H9 (cell line): Measurements from ENCODE around the gene GBA2. TPM values are rescaled to one million over a fixed set of nuclear protein-coding genes. Genes with fewer than 3 reads are reported as not detected.

Experiments used
- DNase-seq: peaks from one replicate; pipeline ENCODE4 v3.0.0-alpha.2; 2017
- H2AFZ ChIP-seq: one replicate; pipeline ENCODE4 v1.6.1; 2013; ENCODE audit warnings: mild to moderate bottlenecking, low read length, control low read depth, moderate library complexity
- H2AK5ac ChIP-seq: 2 replicates; pipeline ENCODE4 v1.6.1; 2013; ENCODE audit warnings: low read length, control low read depth, mixed read lengths; ENCODE audit not compliant: insufficient read length
- H2BK120ac ChIP-seq: one replicate; pipeline ENCODE4 v1.6.1; 2013; ENCODE audit warnings: low read depth, mild to moderate bottlenecking, low read length, control low read depth, inconsistent platforms; ENCODE audit not compliant: poor library complexity, severe bottlenecking
- H2BK12ac ChIP-seq: 2 replicates; pipeline ENCODE4 v1.6.1; 2013; ENCODE audit warnings: low read length, control low read depth, mixed read lengths, low read depth; ENCODE audit not compliant: insufficient read length
- H2BK15ac ChIP-seq: 2 replicates; pipeline ENCODE4 v1.6.1; 2013; ENCODE audit warnings: low read depth, low read length, control low read depth
- H2BK20ac ChIP-seq: one replicate; pipeline ENCODE4 v1.6.1; 2013; ENCODE audit warnings: low read depth, mild to moderate bottlenecking, low read length, control low read depth, inconsistent platforms; ENCODE audit not compliant: poor library complexity, severe bottlenecking
- H2BK5ac ChIP-seq: 2 replicates; pipeline ENCODE4 v1.6.1; 2013; ENCODE audit warnings: low read length, control low read depth, mixed read lengths; ENCODE audit not compliant: insufficient read length
- H3K14ac ChIP-seq: 2 replicates; pipeline ENCODE4 v1.6.1; 2013; ENCODE audit warnings: low read length, control low read depth; ENCODE audit not compliant: insufficient read depth
- H3K18ac ChIP-seq: 2 replicates; pipeline ENCODE4 v1.6.1; 2013; ENCODE audit warnings: low read depth, mild to moderate bottlenecking, mixed read lengths, low read length, control low read depth; ENCODE audit not compliant: insufficient read length
- H3K23ac ChIP-seq: 2 replicates; pipeline ENCODE4 v1.6.1; 2013; ENCODE audit warnings: low read length, control low read depth, mixed read lengths, low read depth; ENCODE audit not compliant: insufficient read length
- H3K23me2 ChIP-seq: 2 replicates; pipeline ENCODE4 v1.6.1; 2013; ENCODE audit warnings: low read depth, mild to moderate bottlenecking, mixed read lengths, low read length, control low read depth; ENCODE audit not compliant: insufficient read length, poor library complexity, severe bottlenecking
- H3K27ac ChIP-seq: 2 replicates; pipeline ENCODE4 v1.5.1; 2013; ENCODE audit warnings: low read length, control low read depth, mixed read lengths, low read depth; ENCODE audit not compliant: insufficient read length
- H3K27me3 ChIP-seq: 2 replicates; pipeline ENCODE4 v1.6.1; 2013; ENCODE audit warnings: low read length, control low read depth, inconsistent platforms; ENCODE audit not compliant: insufficient read depth
- H3K4ac ChIP-seq: 2 replicates; pipeline ENCODE4 v1.6.1; 2013; ENCODE audit warnings: low read depth, mild to moderate bottlenecking, control low read depth, inconsistent platforms, low read length, moderate library complexity
- H3K4me1 ChIP-seq: 2 replicates; pipeline ENCODE4 v1.6.1; 2013; ENCODE audit warnings: low read length, control low read depth, inconsistent platforms; ENCODE audit not compliant: insufficient read depth
- H3K4me2 ChIP-seq: 2 replicates; pipeline ENCODE4 v1.6.1; 2013; ENCODE audit warnings: low read length, control low read depth, mixed read lengths; ENCODE audit not compliant: insufficient read length, insufficient read depth
- H3K56ac ChIP-seq: 2 replicates; pipeline ENCODE4 v1.6.1; 2013; ENCODE audit warnings: low read depth, mild to moderate bottlenecking, mixed read lengths, low read length, control low read depth; ENCODE audit not compliant: insufficient read length
- H3K79me1 ChIP-seq: 2 replicates; pipeline ENCODE4 v1.6.1; 2013; ENCODE audit warnings: low read depth, mild to moderate bottlenecking, moderate library complexity, low read length, control low read depth, inconsistent platforms; ENCODE audit not compliant: insufficient read depth, poor library complexity, severe bottlenecking
- H3K79me2 ChIP-seq: 2 replicates; pipeline ENCODE4 v1.6.1; 2013; ENCODE audit warnings: low read length, control low read depth, inconsistent platforms; ENCODE audit not compliant: insufficient read depth
- H3K9ac ChIP-seq: 2 replicates; pipeline ENCODE4 v1.6.1; 2013; ENCODE audit warnings: low read length, control low read depth, mixed read lengths; ENCODE audit not compliant: insufficient read length; ENCODE audit errors: extremely low read depth
- H3K9me3 ChIP-seq: one replicate; pipeline ENCODE4 v1.6.1; 2013; ENCODE audit warnings: low read depth, low read length, inconsistent platforms; ENCODE audit not compliant: control insufficient read depth
- H3T11ph ChIP-seq: one replicate; pipeline ENCODE4 v1.6.1; 2013; ENCODE audit warnings: mild to moderate bottlenecking, low read length, control low read depth, inconsistent platforms
- H4K20me1 ChIP-seq: one replicate; pipeline ENCODE4 v1.6.1; 2013; ENCODE audit not compliant: control insufficient read depth, insufficient read length, insufficient read depth
- H4K5ac ChIP-seq: 2 replicates; pipeline ENCODE4 v1.6.1; 2013; ENCODE audit warnings: low read depth, mild to moderate bottlenecking, mixed read lengths, low read length, control low read depth; ENCODE audit not compliant: insufficient read length
- H4K8ac ChIP-seq: replicated peaks from 2 replicates; pipeline ENCODE4 v1.6.1; 2013; ENCODE audit warnings: low read length, control low read depth, mixed read lengths, low read depth; ENCODE audit not compliant: insufficient read length
- H4K91ac ChIP-seq: 2 replicates; pipeline ENCODE4 v1.6.1; 2013; ENCODE audit warnings: low read depth, mild to moderate bottlenecking, moderate library complexity, mixed read lengths, low read length, control low read depth; ENCODE audit not compliant: insufficient read length
- H3K27ac Mint-ChIP-seq, 3 experiments: 2 replicates in 2 of 3; 3 replicates in 1 of 3; pipeline ENCODE4 v1.8.0; 2020 to 2021; ENCODE audit warnings: mixed read lengths in 3 of 3, mild to moderate bottlenecking in 1 of 3, moderate library complexity in 1 of 3
- H3K27me3 Mint-ChIP-seq: 2 replicates; pipeline ENCODE4 v1.8.0; 2021; ENCODE audit warnings: low read depth, mild to moderate bottlenecking, moderate library complexity, mixed read lengths
- H3K36me3 Mint-ChIP-seq, 3 experiments: 2 replicates in 2 of 3; 3 replicates in 1 of 3; pipeline ENCODE4 v1.8.0; 2020 to 2021; ENCODE audit warnings: low read depth in 3 of 3, mixed read lengths in 3 of 3; ENCODE audit not compliant: insufficient read depth in 1 of 3
- H3K4me1 Mint-ChIP-seq, 2 experiments: 2 replicates each; pipeline ENCODE4 v1.8.0; 2020; ENCODE audit warnings: mixed read lengths in 2 of 2
- H3K4me3 Mint-ChIP-seq, 2 experiments: 2 replicates in 1 of 2; 3 replicates in 1 of 2; pipeline ENCODE4 v1.8.0; 2020 to 2021; ENCODE audit warnings: mild to moderate bottlenecking in 2 of 2, mixed read lengths in 2 of 2, moderate library complexity in 1 of 2
- H3K9me3 Mint-ChIP-seq, 2 experiments: 2 replicates in 1 of 2; 3 replicates in 1 of 2; pipeline ENCODE4 v1.8.0; 2020; ENCODE audit warnings: mild to moderate bottlenecking in 2 of 2, mixed read lengths in 2 of 2, moderate library complexity in 1 of 2
- WGBS: extraction: QIAGEN DNeasy Blood & Tissue Kit; methylation state at CpG from one replicate; pipeline ENCODE4 v1.1.7; 2013; ENCODE audit warnings: missing lambda C conversion rate, low lambda C conversion rate, mixed read lengths; ENCODE audit not compliant: insufficient read length; ENCODE audit errors: extremely low coverage; 5-methylcytosine and 5-hydroxymethylcytosine counted together
- total RNA-seq: library from RNA; stranded (reverse); gene quantifications from 2 replicates; pipeline ENCODE4 v1.2.1, GENCODE V29; 2021
- TF ChIP-seq, protein P1 (sequence below): fragments of 200-600 bp; sonication (generic); conservative IDR thresholded peaks from 3 replicates; pipeline ENCODE4 v1.8.0; 2021; ENCODE audit warnings: antibody characterized with exemption, mild to moderate bottlenecking

GBA2 gene
- total RNA-seq, 1 experiment from 2014 or later, result 103 TPM

DNA sequence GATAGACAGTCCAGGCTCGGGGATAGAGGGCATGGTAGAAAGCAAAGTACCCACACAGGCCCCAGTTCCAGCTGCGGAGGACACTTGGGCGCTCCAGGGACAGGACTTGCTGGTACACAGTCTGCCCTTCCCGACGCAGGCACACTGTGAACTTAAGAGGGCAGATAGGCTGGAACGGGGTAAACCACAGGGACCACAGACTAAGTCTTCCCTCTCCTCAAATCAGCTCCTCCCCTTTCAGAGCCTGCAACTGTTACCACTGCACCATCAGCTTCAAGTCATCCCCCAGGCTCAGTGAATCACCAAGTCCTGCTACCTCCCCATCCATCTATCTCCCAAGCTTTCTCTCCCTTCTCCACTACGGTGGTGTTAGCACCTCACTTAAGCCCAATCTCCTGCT lies 7.3 kb downstream of the GBA2 start:
- Histone ChIP-seq H2BK12ac (no peak overlapping the region), H3K79me2 (peaks cover 3% of the 10 kb centered on the region; the same call in 1 of the 2 replicates), H4K8ac (no peak overlapping the region), H2BK120ac (no peak overlapping the region), H3K4me2 (no peak overlapping the region), H3K27ac (no peak overlapping the region), H3K4ac (no peak overlapping the region), H2AFZ (no peak overlapping the region), H3K56ac (no peak overlapping the region), H3K4me1 (no peaks in the 10 kb centered on the region), H3T11ph (no peak overlapping the region), H4K5ac (no peak overlapping the region), H4K91ac (no peak overlapping the region), H2BK15ac (no peak overlapping the region), H3K27me3 (no peaks in the 10 kb centered on the region), H4K20me1 (no peaks in the 10 kb centered on the region), H3K23ac (no peak overlapping the region), H3K9ac (no peak overlapping the region), H3K18ac (no peak overlapping the region), H3K14ac (no peak overlapping the region), H2BK5ac (no peak overlapping the region), H3K9me3 (no peaks in the 10 kb centered on the region), H2BK20ac (no peak overlapping the region), H2AK5ac (no peak overlapping the region), H3K23me2 (peaks cover under 1% of the 10 kb centered on the region), H3K79me1 (peaks cover 3% of the 10 kb centered on the region)
- H3K4me1 Mint-ChIP-seq, result peaks cover 10% of the 10 kb centered on the region in 2 experiments
- H3K9me3 Mint-ChIP-seq, result no peaks in the 10 kb centered on the region
- peaks cover 46 to 96% (median 90%) of the 10 kb centered on the region in 3 experiments for H3K36me3 Mint-ChIP-seq
- H3K27ac Mint-ChIP-seq, result no peak overlapping the region
- no peak overlapping the region for H3K4me3 Mint-ChIP-seq
- H3K27me3 Mint-ChIP-seq, result no peaks in the 10 kb centered on the region; the same call in 1 of the 2 replicates
- no CpG with 5 or more reads among the region's 7 CpGs for WGBS
- no peak for DNase-seq
- TF ChIP-seq, protein P1, sequence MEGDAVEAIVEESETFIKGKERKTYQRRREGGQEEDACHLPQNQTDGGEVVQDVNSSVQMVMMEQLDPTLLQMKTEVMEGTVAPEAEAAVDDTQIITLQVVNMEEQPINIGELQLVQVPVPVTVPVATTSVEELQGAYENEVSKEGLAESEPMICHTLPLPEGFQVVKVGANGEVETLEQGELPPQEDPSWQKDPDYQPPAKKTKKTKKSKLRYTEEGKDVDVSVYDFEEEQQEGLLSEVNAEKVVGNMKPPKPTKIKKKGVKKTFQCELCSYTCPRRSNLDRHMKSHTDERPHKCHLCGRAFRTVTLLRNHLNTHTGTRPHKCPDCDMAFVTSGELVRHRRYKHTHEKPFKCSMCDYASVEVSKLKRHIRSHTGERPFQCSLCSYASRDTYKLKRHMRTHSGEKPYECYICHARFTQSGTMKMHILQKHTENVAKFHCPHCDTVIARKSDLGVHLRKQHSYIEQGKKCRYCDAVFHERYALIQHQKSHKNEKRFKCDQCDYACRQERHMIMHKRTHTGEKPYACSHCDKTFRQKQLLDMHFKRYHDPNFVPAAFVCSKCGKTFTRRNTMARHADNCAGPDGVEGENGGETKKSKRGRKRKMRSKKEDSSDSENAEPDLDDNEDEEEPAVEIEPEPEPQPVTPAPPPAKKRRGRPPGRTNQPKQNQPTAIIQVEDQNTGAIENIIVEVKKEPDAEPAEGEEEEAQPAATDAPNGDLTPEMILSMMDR, result no peak
